GM23338 (cell line): ENCODE data around the gene RABIF. TPM values are rescaled to one million over a fixed set of nuclear protein-coding genes. Genes with fewer than 3 reads are reported as not detected.
A peak's percentile ranks its signal among the peaks of the same experiment; 100 is the strongest.

Experiments
- ATAC-seq: fragments of 200-7000 bp; cut with Tn5 transposase; 3 replicates; pipeline ENCODE4 v1.9.1; 2020
- DNase-seq: peaks from one replicate; pipeline ENCODE4 v3.0.0-alpha.2; 2015; ENCODE audit warnings: low spot score
- H2AFZ ChIP-seq: fragments of 200-600 bp; sonication (generic); 2 replicates; pipeline ENCODE4 v1.8.0; 2016; ENCODE audit warnings: antibody characterized with exemption, mild to moderate bottlenecking, moderate library complexity
- H3F3A ChIP-seq: fragments of 200-600 bp; sonication (generic); replicated peaks from 2 replicates; pipeline ENCODE4 v1.8.0; 2017; ENCODE audit warnings: antibody characterized with exemption, mixed run types, low read depth
- H3K27ac ChIP-seq: fragments of 200-600 bp; sonication (generic); 2 replicates; pipeline ENCODE4 v1.6.1; 2016; ENCODE audit warnings: low read depth
- H3K27me3 ChIP-seq: fragments of 200-600 bp; sonication (generic); 2 replicates; pipeline ENCODE4 v1.8.0; 2016; ENCODE audit warnings: mild to moderate bottlenecking, mixed run types, moderate library complexity; ENCODE audit not compliant: insufficient read depth
- H3K36me3 ChIP-seq: fragments of 200-600 bp; sonication (generic); 2 replicates; pipeline ENCODE4 v1.8.0; 2016; ENCODE audit warnings: mild to moderate bottlenecking; ENCODE audit not compliant: insufficient read depth
- H3K4me1 ChIP-seq: fragments of 200-600 bp; sonication (generic); 2 replicates; pipeline ENCODE4 v1.8.0; 2016; ENCODE audit warnings: mild to moderate bottlenecking, moderate library complexity; ENCODE audit not compliant: insufficient read depth
- H3K4me2 ChIP-seq: fragments of 200-600 bp; sonication (generic); 2 replicates; pipeline ENCODE4 v1.7.1; 2017; ENCODE audit warnings: mixed run types
- H3K4me3 ChIP-seq: fragments of 200-600 bp; sonication (generic); 2 replicates; pipeline ENCODE4 v1.6.1; 2016; ENCODE audit warnings: mixed run types
- H3K79me2 ChIP-seq: fragments of 200-600 bp; sonication (generic); replicated peaks from 2 replicates; pipeline ENCODE4 v1.8.0; 2017; ENCODE audit warnings: mild to moderate bottlenecking; ENCODE audit not compliant: insufficient read depth
- H3K9me2 ChIP-seq: fragments of 200-600 bp; sonication (generic); 2 replicates; pipeline ENCODE4 v1.8.0; 2017; ENCODE audit not compliant: insufficient read depth
- H4K20me1 ChIP-seq: fragments of 200-600 bp; sonication (generic); replicated peaks from 2 replicates; pipeline ENCODE4 v1.8.0; 2017; ENCODE audit warnings: mild to moderate bottlenecking; ENCODE audit not compliant: insufficient read depth
- H3K27ac Mint-ChIP-seq: 2 replicates; pipeline ENCODE4 v1.8.0; 2020; ENCODE audit warnings: inconsistent platforms, mild to moderate bottlenecking, moderate library complexity, mixed read lengths
- H3K27me3 Mint-ChIP-seq: 3 replicates; pipeline ENCODE4 v1.8.0; 2022; ENCODE audit warnings: low read depth, mild to moderate bottlenecking, moderate library complexity, mixed read lengths, inconsistent platforms; ENCODE audit not compliant: insufficient read depth, poor library complexity
- H3K36me3 Mint-ChIP-seq: 3 replicates; pipeline ENCODE4 v1.8.0; 2021; ENCODE audit warnings: low read depth, mild to moderate bottlenecking, inconsistent platforms, moderate library complexity, mixed read lengths
- H3K4me1 Mint-ChIP-seq: 3 replicates; pipeline ENCODE4 v1.8.0; 2020; ENCODE audit warnings: mild to moderate bottlenecking, inconsistent platforms, mixed read lengths
- H3K4me3 Mint-ChIP-seq: 3 replicates; pipeline ENCODE4 v1.8.0; 2021; ENCODE audit warnings: moderate library complexity, mild to moderate bottlenecking, inconsistent platforms, mixed read lengths
- H3K9me3 Mint-ChIP-seq: 3 replicates; pipeline ENCODE4 v1.8.0; 2020; ENCODE audit warnings: moderate library complexity, mild to moderate bottlenecking, inconsistent platforms, mixed read lengths
- CTCF ChIP-seq, 2 experiments: fragments of 200-600 bp in 1 of 2; sonication (generic) in 1 of 2; conservative IDR thresholded peaks; 2 replicates each; pipeline versions ENCODE4 v1.5.1 to v1.6.1; 2016 to 2017; ENCODE audit warnings: antibody characterized with exemption in 2 of 2, low read depth in 2 of 2, mild to moderate bottlenecking in 2 of 2, moderate library complexity in 1 of 2
- ETS1 ChIP-seq: IDR thresholded peaks from 2 replicates; pipeline ENCODE4 v1.6.1; 2016; ENCODE audit warnings: antibody characterized with exemption
- EZH2 ChIP-seq: fragments of 200-600 bp; sonication (generic); IDR thresholded peaks from one replicate; pipeline ENCODE4 v1.8.0; 2017; ENCODE audit warnings: antibody characterized with exemption, mild to moderate bottlenecking, low read depth; ENCODE audit not compliant: unreplicated experiment
- EZH2phosphoT487 ChIP-seq: fragments of 200-600 bp; sonication (generic); IDR thresholded peaks from one replicate; pipeline ENCODE4 v1.8.1; 2018; ENCODE audit warnings: antibody characterized with exemption; ENCODE audit not compliant: unreplicated experiment
- JUNB ChIP-seq: IDR thresholded peaks from one replicate; pipeline ENCODE4 v1.6.1; 2016; ENCODE audit warnings: antibody characterized with exemption; ENCODE audit not compliant: unreplicated experiment
- NANOG ChIP-seq: IDR thresholded peaks from 2 replicates; pipeline ENCODE4 v1.6.1; 2016; ENCODE audit warnings: antibody characterized with exemption, borderline replicate concordance
- POLR2AphosphoS5 ChIP-seq: IDR thresholded peaks from 2 replicates; pipeline ENCODE4 v1.6.1; 2016; ENCODE audit warnings: antibody characterized with exemption, low read depth
- REST ChIP-seq: IDR thresholded peaks from one replicate; pipeline ENCODE4 v1.6.1; 2018; ENCODE audit warnings: antibody characterized with exemption; ENCODE audit not compliant: unreplicated experiment
- ZNF331 ChIP-seq: fragments of 250-450 bp; sonication (Bioruptor Pico); IDR thresholded peaks from 2 replicates; pipeline ENCODE4 v1.5.0; 2020; ENCODE audit warnings: low read depth, mild to moderate bottlenecking, moderate library complexity
- ZNF462 ChIP-seq: fragments of 250-450 bp; sonication (Bioruptor Pico); IDR thresholded peaks from 2 replicates; pipeline ENCODE4 v1.5.0; 2020; ENCODE audit warnings: mild to moderate bottlenecking, moderate library complexity
- polyA plus RNA-seq: library from polyadenylated mRNA; unstranded; fragments of >200 nt; fragmentation: Nextera tagmentation; extraction: Ambion mirVana; gene quantifications from 2 replicates; pipeline ENCODE4 v1.2.1, GENCODE V29; 2016
- total RNA-seq: library from RNA; depleted of rRNA; stranded (reverse); fragments of >200 nt; shearing (Covaris generic); gene quantifications from 2 replicates; pipeline ENCODE4 v1.2.3, GENCODE V29; 2014

The RABIF gene
- total and polyA plus RNA-seq, 2 experiments from 2014 or later, result 4.9 to 7.6 TPM

GRCh38 chr1:202871367-202871766, 17.6 kb downstream of the RABIF start (continued):
- TF ChIP-seq ZNF462 (CRISPR knock-in tag), result no peak

GRCh38 chr1:202862679-202863560, 26.0 kb downstream of the RABIF start:
- Histone ChIP-seq H3K4me3 (peak overlapping the region; percentile 78), H3K36me3 (peaks cover 2% of the 10 kb centered on the region; the same call in 1 of the 2 replicates), H2AFZ (no peak overlapping the region), H3K4me1 (peaks cover 22% of the 10 kb centered on the region), H3K4me2 (peak overlapping the region; percentile 90), H3K27ac (no peak overlapping the region), H3K27me3 (no peaks in the 10 kb centered on the region), H4K20me1 (peaks cover 9% of the 10 kb centered on the region), H3F3A (peaks cover 10% of the 10 kb centered on the region), H3K9me2 (no peaks in the 10 kb centered on the region), H3K79me2 (peaks cover 24% of the 10 kb centered on the region)
- Mint-ChIP-seq H3K36me3 (peaks cover 7% of the 10 kb centered on the region; the same call in 2 of the 3 replicates), H3K27ac (no peak overlapping the region), H3K9me3 (no peaks in the 10 kb centered on the region), H3K4me1 (peaks cover 19% of the 10 kb centered on the region), H3K27me3 (peaks cover 16% of the 10 kb centered on the region), H3K4me3 (peak overlapping the region; percentile 96)
- ATAC-seq (no peak), DNase-seq (no peak)
- no peak for TF ChIP-seq REST
- TF ChIP-seq EZH2phosphoT487, result no peak
- TF ChIP-seq EZH2, result no peak
- TF ChIP-seq ZNF331, result no peak
- no peak for TF ChIP-seq ETS1
- TF ChIP-seq POLR2AphosphoS5, result no peak
- no peak for TF ChIP-seq CTCF (conservative IDR thresholded peaks at IDR 0.05; ENCODE audit: low read depth in 2 of 2)
- no peak for TF ChIP-seq JUNB
- TF ChIP-seq NANOG, result no peak
